Muscle layer of duodenum (tissue), 2 donors: ENCODE data around the gene ZMYM3.
A peak's percentile ranks its signal among the peaks of the same experiment; 100 is the strongest.

Source experiments
- H3K27ac ChIP-seq: one replicate; pipeline ENCODE4 v1.7.0; 2013; ENCODE audit warnings: mild to moderate bottlenecking, low read length
- H3K27me3 ChIP-seq: one replicate; pipeline ENCODE4 v1.7.0; 2013; ENCODE audit warnings: low read depth, mild to moderate bottlenecking, control low read depth, low read length
- H3K36me3 ChIP-seq, 2 donors: one replicate each; pipeline ENCODE4 v1.7.0; 2013; ENCODE audit warnings: low read length in 2 of 2, control low read depth in 1 of 2, mild to moderate bottlenecking in 1 of 2; ENCODE audit not compliant: insufficient read depth in 2 of 2, control insufficient read depth in 1 of 2
- H3K4me1 ChIP-seq, 2 donors: one replicate each; pipeline ENCODE4 v1.7.0; 2013; ENCODE audit warnings: low read length in 2 of 2, mild to moderate bottlenecking in 2 of 2, control low read depth in 1 of 2, moderate library complexity in 1 of 2; ENCODE audit not compliant: insufficient read depth in 2 of 2, control insufficient read depth in 1 of 2
- H3K4me3 ChIP-seq, 2 donors: one replicate each; pipeline ENCODE4 v1.7.0; 2013; ENCODE audit warnings: low read length in 2 of 2, low read depth in 1 of 2, mild to moderate bottlenecking in 1 of 2
- H3K9me3 ChIP-seq, 2 donors: one replicate each; pipeline ENCODE4 v1.7.0; 2013; ENCODE audit warnings: low read length in 2 of 2, control low read depth in 1 of 2, mild to moderate bottlenecking in 1 of 2; ENCODE audit not compliant: control insufficient read depth in 1 of 2
- donor health status: healthy.

The ZMYM3 gene

GRCh38 chrX:71225009-71225408, 28.9 kb downstream of the ZMYM3 start:
- Histone ChIP-seq H3K9me3 (no peaks in the 10 kb centered on the region), H3K27me3 (no peaks in the 10 kb centered on the region), H3K4me3 (no peak overlapping the region), H3K36me3 (no peaks in the 10 kb centered on the region), H3K27ac (no peak overlapping the region), H3K4me1 (no peaks in the 10 kb centered on the region)

- H3K36me3 ChIP-seq, result no peaks in the 10 kb centered on the region
- H3K4me3 ChIP-seq, result no peak overlapping the region
- no peaks in the 10 kb centered on the region for H3K9me3 ChIP-seq
- no peaks in the 10 kb centered on the region for H3K27me3 ChIP-seq
- no peak overlapping the region for H3K27ac ChIP-seq
- no peaks in the 10 kb centered on the region for H3K4me1 ChIP-seq
Measured at GRCh38 chrX:71224098-71224708, 29.7 kb downstream of the ZMYM3 start.

GRCh38 chrX:71222929-71223328, 31.0 kb downstream of the ZMYM3 start, which contains the start of gene GJB1:
TSS of gene GJB1 (plus strand) at chrX:71223224. CDS start at chrX:71223708, 484 bp downstream.
- H3K4me1 ChIP-seq, result no peaks in the 10 kb centered on the region
- H3K27me3 ChIP-seq, result no peaks in the 10 kb centered on the region
- no peak within 1 kb of the TSS for H3K4me3 ChIP-seq
- H3K36me3 ChIP-seq, result no peaks in the 10 kb centered on the region
- H3K27ac ChIP-seq, result no peak within 1 kb of the TSS
- no peaks in the 10 kb centered on the region for H3K9me3 ChIP-seq

- Histone ChIP-seq H3K4me1 (no peaks in the 10 kb centered on the region), H3K27ac (no peak overlapping the region), H3K27me3 (no peaks in the 10 kb centered on the region)
Measured at GRCh38 chrX:71221145-71221544, 32.8 kb downstream of the ZMYM3 start.

GRCh38 chrX:71217298-71217697, 36.6 kb downstream of the ZMYM3 start:
- Histone ChIP-seq H3K27ac (no peak overlapping the region), H3K36me3 (no peaks in the 10 kb centered on the region), H3K4me1 (no peaks in the 10 kb centered on the region), H3K4me3 (no peak overlapping the region), H3K9me3 (no peaks in the 10 kb centered on the region), H3K27me3 (no peaks in the 10 kb centered on the region)

More at GRCh38 chrX:71221145-71221544, 32.8 kb downstream of the ZMYM3 start:
- Histone ChIP-seq H3K4me3 (no peak overlapping the region), H3K36me3 (no peaks in the 10 kb centered on the region), H3K9me3 (no peaks in the 10 kb centered on the region)

GRCh38 chrX:71216485-71216884, 37.5 kb downstream of the ZMYM3 start:
- peak overlapping the region in 1 of 2 donors; percentile 39 for H3K4me3 ChIP-seq
- H3K27me3 ChIP-seq, result no peaks in the 10 kb centered on the region
- H3K4me1 ChIP-seq, result no peaks in the 10 kb centered on the region
- no peak overlapping the region for H3K27ac ChIP-seq
- H3K36me3 ChIP-seq, result no peaks in the 10 kb centered on the region
- H3K9me3 ChIP-seq, result no peaks in the 10 kb centered on the region

GRCh38 chrX:71215338-71215912, 38.5 kb downstream of the ZMYM3 start:
- Histone ChIP-seq H3K27me3 (no peaks in the 10 kb centered on the region), H3K4me1 (no peaks in the 10 kb centered on the region), H3K27ac (peak overlapping the region; percentile 31), H3K36me3 (no peaks in the 10 kb centered on the region), H3K4me3 (peak overlapping the region in 1 of 2 donors; percentile 11), H3K9me3 (no peaks in the 10 kb centered on the region)

GRCh38 chrX:71214604-71215337, 39.2 kb downstream of the ZMYM3 start:
- H3K27me3 ChIP-seq, result no peaks in the 10 kb centered on the region
- H3K4me1 ChIP-seq, result no peaks in the 10 kb centered on the region
- H3K4me3 ChIP-seq, result no peak overlapping the region
- no peaks in the 10 kb centered on the region for H3K36me3 ChIP-seq
- no peaks in the 10 kb centered on the region for H3K9me3 ChIP-seq
- peak overlapping the region; percentile 31 for H3K27ac ChIP-seq

- no peak overlapping the region for H3K27ac ChIP-seq
- H3K4me1 ChIP-seq, result no peaks in the 10 kb centered on the region
- no peak overlapping the region for H3K4me3 ChIP-seq
- H3K27me3 ChIP-seq, result no peaks in the 10 kb centered on the region
- no peaks in the 10 kb centered on the region for H3K36me3 ChIP-seq
- H3K9me3 ChIP-seq, result no peaks in the 10 kb centered on the region
Measured at GRCh38 chrX:71214152-71214551, 39.8 kb downstream of the ZMYM3 start.

- no peaks in the 10 kb centered on the region for H3K9me3 ChIP-seq
- H3K27me3 ChIP-seq, result no peaks in the 10 kb centered on the region
- no peaks in the 10 kb centered on the region for H3K4me1 ChIP-seq
- H3K27ac ChIP-seq, result no peak overlapping the region
- H3K4me3 ChIP-seq, result no peak overlapping the region
- H3K36me3 ChIP-seq, result no peaks in the 10 kb centered on the region
Measured at GRCh38 chrX:71212536-71212935, 41.4 kb downstream of the ZMYM3 start.

GRCh38 chrX:71210816-71211215, 43.1 kb downstream of the ZMYM3 start:
- Histone ChIP-seq H3K4me3 (no peak overlapping the region), H3K27me3 (no peaks in the 10 kb centered on the region), H3K4me1 (no peaks in the 10 kb centered on the region), H3K9me3 (no peaks in the 10 kb centered on the region), H3K36me3 (no peaks in the 10 kb centered on the region), H3K27ac (no peak overlapping the region)
